Stimulated activated CD8-positive, alpha-beta memory T cell treated with anti-CD3 and anti-CD28 coated beads, Interleukin-2, amount 100 ng/mL, for 48 hours (primary cell): Measurements from ENCODE around the gene SRRM3.
"Not testable (repeated sequence)": the region's sequence is repeated elsewhere in the genome, so short reads cannot be mapped to it uniquely, and the experiment has no call there.

Experiments used
- DNase-seq, 2 donors: peaks; one replicate each; pipeline ENCODE4 v3.0.0-alpha.2; 2020; ENCODE audit warnings: low read depth in 2 of 2

Gene SRRM3

GRCh38 chr7:76201732-76202665 lies at the start of gene SRRM3:
TSS of gene SRRM3 (plus strand) at chr7:76201896. CDS start at chr7:76235067, 33,171 bp downstream.
- peak; percentile 75 to 85 for DNase-seq

GRCh38 chr7:76151932-76152331 lies 49.8 kb upstream of the SRRM3 start:
- no peak for DNase-seq

- DNase-seq, result not testable (repeated sequence)
Measured at GRCh38 chr7:76153571-76154230, 48.0 kb upstream of the SRRM3 start.

- DNase-seq, result no peak
Measured at GRCh38 chr7:76155938-76156337, 45.8 kb upstream of the SRRM3 start.

- not testable (repeated sequence) for DNase-seq
Measured at GRCh38 chr7:76156992-76157685, 44.6 kb upstream of the SRRM3 start.

DNA sequence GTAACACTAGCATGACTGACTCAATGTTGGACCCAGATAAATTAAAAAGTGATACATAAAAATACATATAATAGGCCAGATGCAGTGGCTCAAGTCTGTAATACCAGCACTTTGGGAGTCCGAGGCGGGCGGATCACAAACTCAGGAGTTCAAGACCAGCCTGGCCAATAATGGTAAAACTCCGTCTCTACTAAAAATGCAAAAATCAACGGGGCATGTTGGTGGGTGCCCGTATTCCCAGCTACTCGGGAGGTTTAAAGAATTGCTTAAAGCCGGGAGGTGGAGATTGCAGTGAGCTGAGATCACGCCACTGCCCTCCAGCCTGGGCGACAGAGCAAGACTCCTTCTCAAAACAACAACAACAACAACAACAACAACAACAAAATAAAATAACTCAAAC lies 43.3 kb upstream of the SRRM3 start:
- not testable (repeated sequence) for DNase-seq

DNA sequence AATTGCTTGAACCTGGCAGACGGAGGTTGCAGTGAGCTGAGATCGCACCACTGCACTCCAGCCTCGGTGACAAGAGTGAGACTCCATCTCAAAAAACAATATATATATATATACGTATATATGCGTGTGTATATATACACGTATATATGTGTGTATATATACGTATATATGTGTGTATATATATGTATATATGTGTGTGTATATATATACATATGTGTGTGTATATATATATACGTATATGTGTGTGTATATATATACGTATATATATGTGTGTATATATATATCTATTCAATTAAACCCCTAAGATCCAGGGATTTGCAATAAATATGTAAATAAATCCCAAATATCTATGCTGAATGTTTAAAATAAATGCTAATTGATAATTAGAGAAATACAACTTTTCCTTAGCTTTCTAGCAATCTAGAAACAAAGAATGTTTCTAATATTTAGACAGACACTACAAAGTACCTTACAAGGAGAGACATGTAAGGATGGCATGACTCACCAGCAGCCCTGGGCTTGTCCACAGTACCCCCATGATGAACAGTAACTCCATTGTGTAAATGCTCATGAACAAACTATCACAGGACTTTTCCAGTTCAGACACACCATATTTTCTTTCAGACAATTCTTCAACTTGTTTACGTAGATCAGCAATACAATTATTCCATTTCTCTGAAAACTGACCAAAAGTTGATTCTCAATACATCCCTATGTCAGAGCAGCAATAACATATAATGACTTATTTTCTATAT lies 39.1 kb upstream of the SRRM3 start:
- not testable (repeated sequence) for DNase-seq

DNA sequence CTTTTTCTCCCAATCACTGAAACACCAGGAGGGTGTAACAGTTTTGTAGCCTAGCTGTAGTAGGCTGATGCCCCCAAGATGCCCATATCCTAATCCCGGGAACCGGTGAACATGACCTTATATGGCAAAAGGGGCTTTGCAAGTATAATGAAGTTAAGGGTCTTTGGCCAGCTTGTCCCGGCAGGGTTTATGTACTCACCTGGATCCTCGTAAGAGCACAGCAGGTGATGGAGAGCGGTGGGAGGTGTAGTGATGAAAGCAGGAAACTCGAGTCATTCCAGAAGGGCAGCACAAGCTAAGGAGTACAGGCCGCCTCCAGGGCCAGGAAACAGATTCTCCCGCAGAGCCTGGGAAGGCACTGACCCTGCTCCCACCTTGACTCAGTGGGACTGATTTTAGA lies 37.9 kb upstream of the SRRM3 start:
- DNase-seq, result not testable (repeated sequence)

GRCh38 chr7:76165106-76165972 lies 36.4 kb upstream of the SRRM3 start:
- no peak for DNase-seq

- no peak for DNase-seq
Measured at GRCh38 chr7:76165973-76166403, 35.7 kb upstream of the SRRM3 start.

DNA sequence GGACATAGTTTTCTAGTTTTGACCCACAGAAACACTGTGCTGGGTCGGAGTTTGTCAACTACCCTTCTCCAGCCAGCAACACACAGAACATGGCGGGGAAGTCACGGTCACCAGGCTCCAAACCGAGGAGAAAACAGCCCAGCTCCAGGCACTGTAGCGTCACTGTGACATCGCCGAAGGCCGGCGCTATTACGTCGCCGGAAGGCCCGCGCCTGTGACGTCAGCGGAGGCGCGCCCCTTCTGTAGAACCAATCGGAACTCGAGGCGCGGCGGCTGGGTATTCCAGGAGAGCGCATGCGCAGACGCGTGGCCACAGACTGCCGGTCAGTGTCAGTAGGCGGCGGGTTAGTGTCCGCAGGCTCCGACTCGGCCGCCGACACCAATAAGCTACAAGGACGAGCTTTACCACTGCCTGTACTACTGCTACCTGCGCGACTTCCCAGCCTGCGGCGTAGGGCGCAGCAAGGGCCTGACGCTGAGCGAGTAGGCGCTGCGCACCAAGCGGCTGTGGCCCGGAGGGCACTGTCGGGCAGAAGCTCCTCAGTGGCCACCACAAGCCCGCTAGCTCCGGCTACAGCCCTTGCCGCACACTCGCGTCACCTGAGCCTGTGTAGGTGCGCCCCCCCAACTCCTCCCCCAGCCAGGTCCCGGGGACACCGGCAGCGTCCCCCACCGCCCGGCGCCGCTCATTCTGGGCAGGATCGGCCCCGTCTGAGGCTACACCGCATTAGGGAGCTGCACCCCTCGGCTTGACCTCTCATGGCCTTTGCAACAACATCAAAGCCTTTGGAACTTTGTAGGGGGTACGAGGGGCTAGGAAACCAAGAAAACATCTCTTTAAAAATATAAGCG lies 35.1 kb upstream of the SRRM3 start:
- DNase-seq, result peak; percentile 91

GRCh38 chr7:76173566-76174205 lies 28.0 kb upstream of the SRRM3 start:
- no peak for DNase-seq

- not testable (repeated sequence) for DNase-seq
Measured at GRCh38 chr7:76176951-76177350, 24.7 kb upstream of the SRRM3 start.

DNA sequence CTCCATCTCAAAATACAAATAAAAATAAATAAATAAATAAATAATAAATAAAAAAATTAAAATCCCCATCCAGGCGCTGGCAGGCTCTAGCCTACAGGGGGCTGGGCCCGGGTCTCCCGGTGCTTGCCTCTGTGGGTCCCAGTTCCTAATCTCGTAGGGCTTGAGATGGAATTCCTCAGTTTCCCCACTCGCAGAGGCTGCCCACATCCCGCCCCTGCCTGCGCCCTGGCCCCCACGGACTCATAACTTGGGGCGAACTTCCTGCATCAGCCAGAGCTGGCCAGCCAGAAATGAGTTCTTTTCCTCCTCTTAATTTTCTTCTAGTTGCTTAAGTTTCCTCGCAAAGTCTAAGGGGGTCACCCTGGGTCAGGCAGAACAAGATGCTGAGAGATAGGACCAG lies 22.0 kb upstream of the SRRM3 start:
- DNase-seq, result no peak

- no peak for DNase-seq
Measured at GRCh38 chr7:76182225-76182960, 19.3 kb upstream of the SRRM3 start.

DNA sequence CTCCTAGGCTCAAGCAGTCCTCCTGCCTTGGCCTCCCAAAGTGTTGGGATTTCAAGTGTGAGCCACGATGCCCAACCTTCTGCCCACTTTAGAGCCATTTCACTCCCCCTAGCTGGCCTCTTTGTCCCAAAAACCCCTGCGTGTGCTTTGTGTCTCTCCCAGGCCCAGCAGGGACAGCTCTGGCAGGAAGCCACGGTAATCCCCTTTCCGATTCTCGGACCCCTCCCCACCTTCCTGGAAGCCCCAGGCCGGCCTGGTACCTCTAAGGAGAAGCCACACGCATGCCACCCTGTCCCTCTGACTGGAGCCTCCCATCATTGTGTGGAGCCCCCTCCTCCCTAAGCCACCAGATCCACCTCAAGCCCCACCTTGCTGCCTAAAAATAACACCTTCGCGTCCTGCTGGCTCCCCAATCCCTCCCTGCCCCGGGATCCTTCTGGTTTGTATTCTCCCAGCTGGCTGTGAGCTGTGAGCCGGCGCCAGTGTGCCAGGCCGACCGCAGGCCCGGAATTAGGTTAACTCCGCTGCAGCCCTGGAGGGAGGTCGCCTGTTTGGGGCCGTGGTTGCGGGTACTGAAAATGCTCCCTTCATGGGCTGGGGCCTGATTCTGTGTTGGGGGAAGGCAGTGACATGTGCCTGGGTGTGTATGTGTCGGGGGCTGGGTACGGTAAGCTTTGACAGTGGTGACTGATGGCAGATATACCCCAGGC lies 16.4 kb upstream of the SRRM3 start:
- no peak for DNase-seq

- DNase-seq, result no peak
Measured at GRCh38 chr7:76187272-76187671, 14.4 kb upstream of the SRRM3 start.

DNA sequence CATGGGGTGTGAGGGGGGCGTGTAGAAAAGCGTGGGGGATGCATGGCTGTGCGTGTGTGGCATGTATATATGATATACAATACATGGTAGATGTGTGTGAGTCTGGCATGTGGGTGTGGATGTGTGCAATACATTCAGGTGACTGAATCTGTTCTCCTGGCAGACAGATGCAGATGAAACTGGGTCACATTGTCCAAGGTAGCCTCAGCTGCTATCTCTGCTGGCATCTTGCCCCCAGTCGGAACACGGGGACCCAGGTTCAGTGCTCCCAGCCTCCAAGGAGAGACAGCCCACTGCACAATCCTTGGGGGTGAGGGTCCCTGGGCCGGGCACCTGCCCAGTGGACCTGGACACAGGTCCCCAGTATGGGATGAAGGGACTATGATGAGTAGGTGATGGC lies 12.4 kb upstream of the SRRM3 start:
- no peak for DNase-seq
